GM18909 (cell line): ENCODE measurements around the gene FAM151A.

Experiments
- ATAC-seq: cut with Tn5 transposase; IDR thresholded peaks from one replicate; pipeline ENCODE4 v1.9.1; 2021; ENCODE audit warnings: mild to moderate bottlenecking; ENCODE audit not compliant: unreplicated experiment, poor library complexity

Gene FAM151A

GRCh38 chr1:54606096-54606989 is 17.0 kb downstream of the FAM151A start:
- no peak for ATAC-seq

DNA sequence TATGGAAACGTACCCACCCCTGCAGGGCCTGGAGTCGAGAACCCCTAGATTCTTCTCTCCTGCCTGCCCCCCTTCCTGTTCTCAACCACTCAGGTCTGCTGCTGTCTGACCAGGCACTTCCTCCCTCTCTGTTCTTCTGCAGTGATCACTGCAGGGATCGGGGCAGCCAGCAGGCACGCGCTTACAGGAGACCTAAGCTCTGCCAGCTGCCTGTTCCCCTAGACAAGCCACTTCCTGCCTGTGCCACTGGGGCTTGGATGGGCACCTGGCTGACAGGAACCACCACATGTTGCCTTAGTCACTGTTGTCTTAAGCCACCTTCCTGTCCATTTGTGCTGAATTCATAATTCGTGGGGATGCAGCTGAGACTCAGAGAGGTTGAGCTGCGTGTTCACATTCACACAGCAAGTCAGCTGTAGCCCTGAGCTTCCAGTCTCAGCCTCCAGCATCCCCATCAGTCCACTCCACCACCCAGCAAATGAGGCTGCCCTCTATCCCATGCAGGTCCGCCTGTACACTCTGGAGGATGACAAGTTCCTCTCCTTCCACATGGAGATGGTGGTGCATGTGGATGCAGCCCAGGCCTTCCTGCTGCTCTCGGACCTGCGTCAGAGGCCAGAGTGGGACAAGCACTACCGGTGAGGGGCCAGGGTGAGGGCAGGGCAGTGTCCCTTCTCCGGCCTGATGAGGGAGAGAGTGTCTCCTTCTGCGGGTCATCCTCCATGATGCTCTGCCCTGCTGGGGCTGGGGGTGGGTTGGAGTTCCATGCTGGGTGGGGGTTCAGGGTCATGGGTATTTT is 18.6 kb downstream of the FAM151A start:
- no peak for ATAC-seq

DNA sequence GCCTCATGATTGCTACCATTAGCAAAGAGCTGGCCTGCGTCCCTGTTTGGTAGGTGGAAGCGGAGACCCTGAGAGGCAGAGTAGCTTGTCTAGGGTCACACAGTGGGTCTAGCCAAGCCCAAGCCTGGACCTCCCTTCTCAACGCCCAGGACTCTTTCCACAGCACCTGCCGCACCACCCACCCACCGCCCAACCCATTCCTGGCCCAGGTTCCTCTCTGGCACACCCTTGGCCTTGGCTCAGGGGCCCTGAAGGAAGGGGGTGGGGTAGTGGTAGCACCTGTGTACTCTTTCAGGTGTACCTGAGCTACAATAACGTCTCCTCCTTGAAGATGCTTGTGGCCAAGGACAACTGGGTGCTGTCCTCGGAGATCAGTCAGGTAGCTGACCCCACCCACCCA is 19.3 kb downstream of the FAM151A start:
- no peak for ATAC-seq

- no peak for ATAC-seq
Measured at GRCh38 chr1:54603241-54603640, 20.1 kb downstream of the FAM151A start.

DNA sequence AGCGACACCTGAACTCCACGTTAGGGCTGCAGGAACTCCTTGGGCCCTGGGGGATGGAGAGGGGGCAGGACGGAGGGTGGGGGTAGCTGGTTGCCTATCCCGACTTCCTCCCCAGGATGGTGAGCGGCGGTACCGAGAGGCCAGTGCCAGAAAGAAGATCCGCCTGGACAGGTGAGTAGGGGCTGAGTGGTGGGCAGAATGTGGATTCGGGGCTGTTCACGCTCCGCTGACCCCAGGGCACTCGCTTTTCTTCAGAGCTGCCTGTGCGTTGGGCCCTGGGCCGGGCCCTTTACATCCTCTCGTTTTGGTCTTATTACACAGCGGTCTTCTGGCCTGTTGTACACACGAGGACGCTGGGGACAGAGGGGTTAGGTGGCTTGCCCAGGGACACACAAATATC is 20.8 kb downstream of the FAM151A start:
- ATAC-seq = no peak

DNA sequence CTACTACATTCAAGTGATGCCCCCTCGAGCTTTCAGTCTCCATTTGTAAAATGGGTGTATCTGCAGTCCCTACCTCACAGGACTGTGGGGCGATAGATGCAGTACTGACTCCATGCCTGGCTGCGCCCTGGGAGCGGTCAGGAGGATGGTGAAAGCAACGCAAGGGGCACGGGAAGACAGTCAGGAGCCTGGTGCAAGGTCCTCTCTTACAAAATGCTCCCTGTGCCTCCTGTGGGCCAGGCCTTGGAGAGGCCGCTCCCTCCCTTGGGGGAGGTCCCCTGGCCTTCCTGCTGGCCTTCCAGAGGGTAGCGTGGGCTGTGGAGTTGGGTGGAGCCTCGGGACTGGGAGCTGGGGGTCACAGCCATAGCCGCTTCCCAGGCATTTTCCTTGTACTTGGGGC is 21.6 kb downstream of the FAM151A start:
- ATAC-seq = no peak

DNA sequence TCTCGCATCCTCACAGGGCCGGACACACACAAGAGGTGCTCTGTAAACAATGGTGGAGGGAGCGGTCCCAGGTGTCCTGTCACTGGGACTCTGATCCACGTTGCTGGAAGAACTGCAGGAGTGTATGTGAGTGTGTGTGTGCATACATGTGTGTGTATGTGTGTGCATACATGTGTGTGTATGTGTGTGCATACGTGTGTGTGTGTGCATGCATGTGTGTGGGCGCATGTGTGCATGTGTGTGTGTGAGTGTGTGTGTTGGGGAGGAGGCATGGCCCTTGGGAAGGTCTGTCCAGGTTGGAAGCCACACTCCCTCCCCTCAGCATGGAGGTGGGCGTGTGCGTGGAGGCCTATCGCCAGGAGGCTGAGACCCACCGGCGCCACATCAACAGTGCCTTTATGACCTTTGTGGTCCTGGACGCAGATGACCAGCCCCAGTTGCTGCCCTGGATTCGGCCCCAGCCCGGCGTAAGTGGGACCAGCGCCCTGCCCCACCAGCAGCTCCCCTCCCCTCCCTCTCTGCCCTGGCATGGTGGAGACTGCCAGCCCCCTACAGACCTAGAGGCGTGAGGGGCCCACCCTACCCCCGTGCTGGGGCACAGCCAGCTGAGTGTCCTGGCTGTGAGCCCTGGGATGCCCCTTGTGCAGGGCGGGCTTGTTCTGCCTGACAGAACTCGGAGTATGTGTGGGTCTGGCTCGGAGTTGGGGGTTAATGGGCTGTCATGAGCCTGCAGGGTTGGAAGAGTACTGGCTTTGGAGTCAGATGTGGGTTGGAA is 22.2 kb downstream of the FAM151A start:
- ATAC-seq = no peak

DNA sequence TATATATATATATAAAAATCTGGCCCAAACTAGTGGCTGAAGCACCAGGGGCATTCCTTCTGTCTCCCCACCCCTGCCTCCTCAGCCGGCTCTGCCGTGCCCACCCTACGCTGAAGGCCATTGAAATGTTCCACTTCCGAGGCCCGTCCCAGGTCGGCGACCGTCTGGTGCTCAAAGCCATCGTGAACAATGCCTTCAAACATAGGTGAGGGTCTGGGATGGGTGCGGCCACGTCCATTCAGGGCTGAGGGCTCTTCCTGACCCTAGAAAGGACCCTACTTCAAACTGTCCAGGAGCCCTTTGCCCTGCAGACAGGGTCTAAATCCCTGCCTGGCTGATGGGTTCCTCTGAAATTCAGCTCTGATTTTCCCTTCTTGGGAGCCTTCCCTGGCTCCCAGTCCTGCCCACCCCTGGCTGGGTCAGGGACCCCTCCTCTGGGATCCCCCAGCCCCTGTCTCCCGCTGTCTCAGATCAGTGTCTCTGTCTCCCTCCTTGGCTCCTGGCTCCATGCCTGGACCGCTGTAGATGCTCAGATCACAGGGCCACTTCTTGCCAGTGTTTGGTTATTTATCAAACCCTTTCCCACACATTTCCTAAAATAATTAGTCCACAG is 24.0 kb downstream of the FAM151A start:
- ATAC-seq = no peak

DNA sequence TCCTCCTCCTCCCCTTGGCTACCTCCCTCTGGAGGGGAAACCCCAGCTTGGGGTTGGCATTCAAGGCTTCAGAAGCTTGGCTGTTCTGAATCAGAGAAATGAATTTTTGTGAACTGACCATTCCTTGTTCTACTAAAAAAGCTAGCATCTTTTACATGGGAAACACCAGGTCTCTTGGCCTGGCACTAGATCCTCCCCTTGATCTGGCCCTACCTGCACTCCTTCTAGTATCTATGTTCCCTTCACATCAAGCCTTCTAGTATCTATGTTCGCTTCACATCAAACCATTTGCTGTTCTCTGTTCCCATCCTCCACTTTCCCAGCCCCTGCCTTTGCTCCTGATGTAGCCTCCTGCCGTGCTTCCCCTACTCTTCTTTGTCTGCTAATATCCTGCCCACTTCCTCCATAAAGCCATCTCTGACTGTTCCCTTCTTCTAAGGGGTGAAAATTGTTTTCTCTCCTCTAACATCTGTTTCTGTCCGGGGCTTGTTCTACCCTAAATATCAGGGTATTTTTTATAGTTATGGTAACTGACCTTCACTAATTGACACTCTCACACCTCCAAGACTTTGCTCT is 25.8 kb downstream of the FAM151A start:
- ATAC-seq = no peak

- ATAC-seq = no peak
Measured at GRCh38 chr1:54596756-54597155, 26.6 kb downstream of the FAM151A start.

GRCh38 chr1:54595956-54596498 is 27.3 kb downstream of the FAM151A start:
- no peak for ATAC-seq

GRCh38 chr1:54594463-54594862 is 28.9 kb downstream of the FAM151A start:
- ATAC-seq = no peak

GRCh38 chr1:54593571-54594160 is 29.7 kb downstream of the FAM151A start:
- ATAC-seq = no peak

DNA sequence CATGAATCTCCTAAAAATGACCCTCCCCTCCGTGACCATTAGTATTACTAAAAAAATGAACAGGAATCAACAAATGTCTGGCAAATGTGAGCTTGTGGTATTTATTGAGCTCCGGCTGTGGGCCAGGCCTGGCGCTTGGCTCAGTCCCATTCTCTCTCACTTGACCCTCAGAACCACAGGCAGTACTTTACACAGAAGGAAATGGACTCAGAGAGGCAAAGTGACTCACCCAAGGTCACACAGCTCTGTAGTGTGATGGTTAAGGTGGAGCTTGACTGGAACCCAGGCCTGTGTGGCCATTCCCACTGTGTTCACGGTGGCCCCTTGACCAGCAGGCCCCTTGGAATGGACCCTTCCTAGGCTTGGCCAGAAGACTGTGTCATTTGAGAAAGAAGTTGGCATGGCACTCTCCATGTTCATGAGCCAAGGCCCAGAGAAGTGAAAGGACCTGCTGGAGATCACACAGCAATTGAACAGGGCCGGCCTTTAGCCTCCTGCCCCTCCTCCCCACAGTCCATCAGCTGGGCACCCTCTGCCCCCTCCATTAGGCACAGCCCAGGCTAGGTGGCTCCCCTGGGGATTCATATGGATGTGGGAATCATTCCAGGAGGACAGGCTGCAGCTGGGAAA is 32.1 kb downstream of the FAM151A start:
- no peak for ATAC-seq

- ATAC-seq = no peak
Measured at GRCh38 chr1:54588377-54588776, 34.9 kb downstream of the FAM151A start.

GRCh38 chr1:54585181-54586066 is 37.9 kb downstream of the FAM151A start:
- ATAC-seq = no peak

GRCh38 chr1:54584575-54584974 is 38.8 kb downstream of the FAM151A start:
- no peak for ATAC-seq

DNA sequence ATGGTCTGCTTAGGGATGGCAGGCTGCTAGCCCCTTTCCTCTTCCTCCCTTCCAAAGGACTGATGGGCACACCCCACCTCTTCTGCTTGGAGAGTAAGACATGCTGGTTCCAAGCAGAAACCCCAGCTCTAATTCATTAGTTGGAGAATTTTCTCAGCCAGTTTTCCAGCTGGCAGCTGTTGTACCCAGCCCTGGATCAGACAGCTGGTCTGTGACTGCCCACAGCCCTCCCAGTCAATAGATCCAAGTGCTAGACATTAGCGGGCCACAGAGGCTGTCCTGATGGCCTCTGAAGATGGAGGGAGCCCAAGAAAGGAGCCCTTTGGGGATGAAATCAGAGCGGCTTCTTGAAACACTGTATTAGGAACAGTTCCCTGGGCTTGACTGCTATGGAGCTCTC is 39.5 kb downstream of the FAM151A start:
- no peak for ATAC-seq
